Cardiac muscle cell (in vitro differentiated cells and primary cell): Measurements from ENCODE around the gene NR6A1. TPM values are rescaled to one million over a fixed set of nuclear protein-coding genes. Genes with fewer than 3 reads are reported as not detected.

Experiments used
- DNase-seq, 2 donors: peaks; one replicate each; pipeline versions ENCODE4 v3.0.0 to v3.0.0-alpha.2; 2010 to 2017; ENCODE audit warnings: low read depth in 1 of 2, low spot score in 1 of 2
- H3K27ac ChIP-seq: fragments of 200-600 bp; sonication (generic); 2 replicates; pipeline ENCODE4 v1.5.1; 2016
- H3K27me3 ChIP-seq: fragments of 200-600 bp; sonication (generic); 2 replicates; pipeline ENCODE4 v1.6.0; 2016; ENCODE audit warnings: control low read depth
- H3K36me3 ChIP-seq: fragments of 200-600 bp; sonication (generic); 2 replicates; pipeline ENCODE4 v1.5.1; 2016; ENCODE audit warnings: control low read depth
- H3K4me1 ChIP-seq: fragments of 200-600 bp; sonication (generic); 2 replicates; pipeline ENCODE4 v1.8.1; 2017; ENCODE audit warnings: low read depth, mild to moderate bottlenecking, mixed run types
- H3K4me3 ChIP-seq: fragments of 200-600 bp; sonication (generic); 2 replicates; pipeline ENCODE4 v1.5.1; 2016; ENCODE audit warnings: mild to moderate bottlenecking
- H3K9me3 ChIP-seq: fragments of 200-600 bp; sonication (generic); 2 replicates; pipeline ENCODE4 v1.5.1; 2017; ENCODE audit warnings: low read depth, mild to moderate bottlenecking, control low read depth
- polyA plus RNA-seq: library from polyadenylated mRNA; unstranded; fragments of >200 nt; fragmentation: Nextera tagmentation; extraction: Ambion mirVana; gene quantifications from 2 replicates; pipeline ENCODE4 v1.2.1, GENCODE V29; 2016
- total RNA-seq: library from RNA; depleted of rRNA; stranded (reverse); fragments of >200 nt; gene quantifications from 2 replicates; pipeline ENCODE4 v1.2.3, GENCODE V29; 2016
- TF ChIP-seq, protein P1 (sequence below): IDR thresholded peaks from 2 replicates; pipeline ENCODE4 v1.5.1; 2012; ENCODE audit warnings: low read depth, mild to moderate bottlenecking, low read length

NR6A1 gene
- total and polyA plus RNA-seq, 2 experiments from 2014 or later = 3.2 to 19.8 TPM

DNA sequence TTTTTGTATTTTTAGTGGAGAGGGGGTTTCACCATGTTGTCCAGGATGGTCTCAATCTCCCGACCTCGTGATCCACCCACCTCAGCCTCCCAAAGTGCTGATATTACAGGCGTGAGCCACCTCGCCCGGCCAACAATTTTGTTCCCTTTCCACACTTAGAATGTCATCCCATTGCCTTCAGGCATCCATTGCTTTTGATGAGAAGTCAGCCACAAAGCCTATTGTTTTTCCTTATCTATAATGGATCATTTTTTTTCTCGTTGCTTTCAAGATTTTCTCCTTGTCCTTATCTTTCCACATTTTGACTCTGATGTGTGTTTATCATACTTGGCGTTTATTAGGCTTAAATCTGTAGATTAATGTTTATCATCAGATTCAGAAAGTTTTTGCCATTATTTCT is 64.4 kb downstream of the NR6A1 start:
- no peaks in the 10 kb centered on the region for H3K9me3 ChIP-seq
- H3K4me3 ChIP-seq = no peak overlapping the region
- H3K4me1 ChIP-seq = peaks cover 16% of the 10 kb centered on the region
- H3K36me3 ChIP-seq = no peaks in the 10 kb centered on the region
- no peak for DNase-seq
- TF ChIP-seq, protein P1, sequence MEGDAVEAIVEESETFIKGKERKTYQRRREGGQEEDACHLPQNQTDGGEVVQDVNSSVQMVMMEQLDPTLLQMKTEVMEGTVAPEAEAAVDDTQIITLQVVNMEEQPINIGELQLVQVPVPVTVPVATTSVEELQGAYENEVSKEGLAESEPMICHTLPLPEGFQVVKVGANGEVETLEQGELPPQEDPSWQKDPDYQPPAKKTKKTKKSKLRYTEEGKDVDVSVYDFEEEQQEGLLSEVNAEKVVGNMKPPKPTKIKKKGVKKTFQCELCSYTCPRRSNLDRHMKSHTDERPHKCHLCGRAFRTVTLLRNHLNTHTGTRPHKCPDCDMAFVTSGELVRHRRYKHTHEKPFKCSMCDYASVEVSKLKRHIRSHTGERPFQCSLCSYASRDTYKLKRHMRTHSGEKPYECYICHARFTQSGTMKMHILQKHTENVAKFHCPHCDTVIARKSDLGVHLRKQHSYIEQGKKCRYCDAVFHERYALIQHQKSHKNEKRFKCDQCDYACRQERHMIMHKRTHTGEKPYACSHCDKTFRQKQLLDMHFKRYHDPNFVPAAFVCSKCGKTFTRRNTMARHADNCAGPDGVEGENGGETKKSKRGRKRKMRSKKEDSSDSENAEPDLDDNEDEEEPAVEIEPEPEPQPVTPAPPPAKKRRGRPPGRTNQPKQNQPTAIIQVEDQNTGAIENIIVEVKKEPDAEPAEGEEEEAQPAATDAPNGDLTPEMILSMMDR = no peak
- H3K27me3 ChIP-seq = no peaks in the 10 kb centered on the region
- no peak overlapping the region for H3K27ac ChIP-seq

DNA sequence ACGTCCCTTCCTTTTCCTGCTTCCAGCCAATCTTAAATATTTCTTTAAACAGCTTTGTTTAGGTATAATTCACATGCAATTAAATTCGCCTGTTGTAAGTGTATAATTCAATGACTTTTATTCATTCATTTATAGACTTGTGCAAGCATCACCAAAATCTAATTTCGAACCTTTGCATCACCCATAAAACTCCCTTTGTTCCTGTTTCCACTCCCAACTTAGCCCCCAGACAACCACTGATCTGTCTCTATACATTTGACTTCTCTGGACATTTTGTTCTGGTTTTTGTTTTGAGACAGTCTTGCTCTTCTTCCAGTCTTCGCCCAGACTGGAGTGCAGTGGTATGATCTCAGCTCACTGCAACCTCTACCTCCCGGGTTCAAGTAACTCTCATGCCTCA is 71.5 kb downstream of the NR6A1 start:
- no peak for DNase-seq
- TF ChIP-seq, protein P1 = no peak
- Histone ChIP-seq H3K36me3 (no peaks in the 10 kb centered on the region), H3K4me3 (no peak overlapping the region), H3K9me3 (no peaks in the 10 kb centered on the region), H3K27me3 (no peaks in the 10 kb centered on the region), H3K4me1 (peaks cover 16% of the 10 kb centered on the region), H3K27ac (no peak overlapping the region)

DNA sequence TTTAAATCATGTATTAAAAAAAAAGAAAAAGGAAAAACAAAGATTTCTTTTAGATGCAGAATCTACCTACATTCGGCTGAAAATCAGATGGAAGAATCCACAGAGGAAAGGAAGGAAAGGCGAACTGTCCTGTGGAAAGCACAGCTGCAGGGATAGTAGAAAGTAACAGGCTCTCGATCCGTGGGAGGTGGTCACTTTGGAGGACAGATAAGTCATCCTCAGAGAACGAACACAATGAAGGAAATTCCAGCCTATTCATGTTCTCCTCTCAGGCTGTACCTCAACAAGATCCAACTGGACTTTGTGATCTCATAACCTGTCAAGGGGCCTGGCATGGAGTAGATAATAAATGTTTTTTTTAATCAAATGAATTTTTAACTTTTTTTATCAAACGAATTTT is 72.8 kb downstream of the NR6A1 start:
- TF ChIP-seq, protein P1 = no peak
- Histone ChIP-seq H3K9me3 (no peaks in the 10 kb centered on the region), H3K4me1 (peaks cover 18% of the 10 kb centered on the region), H3K36me3 (no peaks in the 10 kb centered on the region), H3K27ac (no peak overlapping the region), H3K4me3 (no peak overlapping the region), H3K27me3 (no peaks in the 10 kb centered on the region)
- peak in 1 of 2 donors; percentile 64 for DNase-seq

DNA sequence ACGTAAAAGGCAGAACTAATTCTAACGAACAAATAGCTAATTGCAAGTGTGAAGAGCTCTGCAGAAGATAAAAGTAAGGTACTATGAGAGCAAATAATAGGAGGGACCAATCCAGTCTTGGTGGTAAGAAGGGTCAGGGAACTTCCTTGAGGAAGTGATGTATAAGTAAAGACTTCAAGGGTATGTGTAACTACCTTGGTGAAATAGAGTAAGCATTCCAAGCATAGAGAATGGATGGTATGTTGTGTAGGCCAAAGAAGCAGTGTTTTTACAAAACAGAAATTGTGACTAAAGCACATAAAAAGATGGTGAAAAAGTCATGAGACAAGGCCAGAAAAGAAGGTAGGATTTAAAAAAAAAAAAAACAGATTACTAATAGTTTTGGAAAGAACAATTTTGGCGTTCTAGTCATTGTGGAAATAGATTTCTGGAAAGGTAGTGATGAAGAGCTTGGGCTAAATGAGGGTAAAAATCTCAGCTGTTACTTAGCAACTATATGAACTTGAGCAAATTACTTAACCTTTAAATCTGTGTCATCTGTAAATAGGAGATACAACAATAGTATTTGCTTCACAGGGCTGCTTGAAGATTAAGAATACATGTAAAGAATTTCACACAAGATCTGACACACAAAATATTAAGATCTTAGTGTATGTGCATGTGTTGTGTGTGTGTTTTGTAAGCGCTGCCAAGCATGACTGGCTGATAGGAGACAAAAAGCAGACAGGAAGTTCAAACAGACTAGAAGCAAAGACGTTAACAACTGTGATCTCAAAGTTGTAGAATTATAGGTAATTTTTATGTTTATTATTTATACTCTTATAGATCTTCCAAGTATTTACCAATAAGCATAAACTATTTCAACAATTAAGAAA is 73.5 kb downstream of the NR6A1 start:
- H3K36me3 ChIP-seq = no peaks in the 10 kb centered on the region
- H3K27ac ChIP-seq = peak overlapping the region; percentile 64
- no peak overlapping the region for H3K4me3 ChIP-seq
- no peaks in the 10 kb centered on the region for H3K9me3 ChIP-seq
- peak; percentile 12 to 76 for DNase-seq
- H3K4me1 ChIP-seq = peaks cover 18% of the 10 kb centered on the region
- TF ChIP-seq, protein P1 = no peak
- H3K27me3 ChIP-seq = no peaks in the 10 kb centered on the region

DNA sequence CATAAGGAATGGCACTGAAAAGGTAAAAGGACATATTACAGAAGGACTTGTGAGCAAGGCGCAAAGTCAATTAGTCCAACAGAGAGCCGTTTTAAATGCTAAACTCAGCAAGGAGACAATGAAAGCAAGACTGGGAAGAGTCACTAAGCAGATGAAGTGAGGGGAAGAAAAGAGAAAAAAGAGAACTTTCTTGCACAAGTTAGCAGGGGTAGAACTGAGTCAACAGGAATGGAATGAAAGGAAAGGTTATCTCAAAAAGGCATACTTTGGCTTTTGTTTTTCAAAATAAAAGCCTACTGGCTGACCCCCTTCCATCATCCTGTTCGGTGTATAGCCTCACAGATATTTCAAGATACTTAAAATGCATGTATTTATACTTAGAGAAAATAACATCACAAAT is 75.0 kb downstream of the NR6A1 start:
- no peaks in the 10 kb centered on the region for H3K36me3 ChIP-seq
- DNase-seq = peak in 1 of 2 donors; percentile 67

More for the DNA sequence above, 75.0 kb downstream of the NR6A1 start:
- peaks cover 18% of the 10 kb centered on the region for H3K4me1 ChIP-seq
- no peaks in the 10 kb centered on the region for H3K27me3 ChIP-seq
- no peak overlapping the region for H3K27ac ChIP-seq
- TF ChIP-seq, protein P1 = no peak
- no peak overlapping the region for H3K4me3 ChIP-seq
- H3K9me3 ChIP-seq = no peaks in the 10 kb centered on the region
